Osteoblast (primary cell): Measurements from ENCODE around the gene DNAH11. TPM values are rescaled to one million over a fixed set of nuclear protein-coding genes. Genes with fewer than 3 reads are reported as not detected.

Experiments
- DNase-seq: peaks from one replicate; pipeline ENCODE4 v3.0.0; 2011; ENCODE audit warnings: low spot score, mixed read lengths; ENCODE audit not compliant: insufficient read length; ENCODE audit errors: missing footprints
- H2AFZ ChIP-seq: 2 replicates; pipeline ENCODE4 v1.6.0; 2011; ENCODE audit warnings: mild to moderate bottlenecking, low read length
- H3K27ac ChIP-seq: 2 replicates; pipeline ENCODE4 v1.5.1; 2011; ENCODE audit warnings: mild to moderate bottlenecking, low read depth, low read length, moderate library complexity
- H3K27me3 ChIP-seq: 2 replicates; pipeline ENCODE4 v1.6.0; 2012; ENCODE audit warnings: mild to moderate bottlenecking, control low read depth, inconsistent platforms, low read length, moderate library complexity; ENCODE audit not compliant: insufficient read depth
- H3K36me3 ChIP-seq: 2 replicates; pipeline ENCODE4 v1.5.1; 2011; ENCODE audit warnings: mild to moderate bottlenecking, low read length, control low read depth, moderate library complexity; ENCODE audit not compliant: insufficient read depth
- H3K4me1 ChIP-seq: 2 replicates; pipeline ENCODE4 v1.5.1; 2011; ENCODE audit warnings: mild to moderate bottlenecking, low read length, control low read depth, moderate library complexity; ENCODE audit not compliant: insufficient read depth
- H3K4me2 ChIP-seq: 2 replicates; pipeline ENCODE4 v1.6.0; 2011; ENCODE audit warnings: mild to moderate bottlenecking, low read length; ENCODE audit not compliant: insufficient read depth
- H3K4me3 ChIP-seq: fragments of 200-600 bp; sonication (generic); 3 replicates; pipeline ENCODE4 v1.5.1; 2012; ENCODE audit warnings: mild to moderate bottlenecking, low read length, inconsistent platforms; ENCODE audit not compliant: insufficient read depth
- H3K79me2 ChIP-seq: 2 replicates; pipeline ENCODE4 v1.6.0; 2012; ENCODE audit warnings: mild to moderate bottlenecking, low read length, control low read depth, inconsistent platforms; ENCODE audit not compliant: insufficient read depth
- H3K9me3 ChIP-seq: 2 replicates; pipeline ENCODE4 v1.5.1; 2011; ENCODE audit warnings: low read depth, low read length, control low read depth
- H4K20me1 ChIP-seq: 2 replicates; pipeline ENCODE4 v1.6.0; 2012; ENCODE audit warnings: mild to moderate bottlenecking, low read length, control low read depth; ENCODE audit not compliant: insufficient read depth
- total RNA-seq: library from RNA; depleted of rRNA; stranded (reverse); fragments of >200 nt; gene quantifications from 2 replicates; pipeline ENCODE4 v1.2.3, GENCODE V29; 2012
- TF ChIP-seq, protein P1 (sequence below): IDR thresholded peaks from 2 replicates; pipeline ENCODE4 v1.5.1; 2011; ENCODE audit warnings: mild to moderate bottlenecking, low read depth, low read length, moderate library complexity; ENCODE audit errors: extremely low read depth

Gene DNAH11
- total RNA-seq, 1 donor, result 1.1 TPM

- Histone ChIP-seq H3K36me3 (no peaks in the 10 kb centered on the region), H3K4me2 (no peak overlapping the region), H3K4me1 (no peaks in the 10 kb centered on the region), H3K27me3 (no peaks in the 10 kb centered on the region), H3K9me3 (peaks cover 2% of the 10 kb centered on the region), H3K79me2 (no peaks in the 10 kb centered on the region), H2AFZ (no peak overlapping the region), H3K27ac (no peak overlapping the region), H3K4me3 (no peak overlapping the region), H4K20me1 (no peaks in the 10 kb centered on the region)
- TF ChIP-seq, protein P1, sequence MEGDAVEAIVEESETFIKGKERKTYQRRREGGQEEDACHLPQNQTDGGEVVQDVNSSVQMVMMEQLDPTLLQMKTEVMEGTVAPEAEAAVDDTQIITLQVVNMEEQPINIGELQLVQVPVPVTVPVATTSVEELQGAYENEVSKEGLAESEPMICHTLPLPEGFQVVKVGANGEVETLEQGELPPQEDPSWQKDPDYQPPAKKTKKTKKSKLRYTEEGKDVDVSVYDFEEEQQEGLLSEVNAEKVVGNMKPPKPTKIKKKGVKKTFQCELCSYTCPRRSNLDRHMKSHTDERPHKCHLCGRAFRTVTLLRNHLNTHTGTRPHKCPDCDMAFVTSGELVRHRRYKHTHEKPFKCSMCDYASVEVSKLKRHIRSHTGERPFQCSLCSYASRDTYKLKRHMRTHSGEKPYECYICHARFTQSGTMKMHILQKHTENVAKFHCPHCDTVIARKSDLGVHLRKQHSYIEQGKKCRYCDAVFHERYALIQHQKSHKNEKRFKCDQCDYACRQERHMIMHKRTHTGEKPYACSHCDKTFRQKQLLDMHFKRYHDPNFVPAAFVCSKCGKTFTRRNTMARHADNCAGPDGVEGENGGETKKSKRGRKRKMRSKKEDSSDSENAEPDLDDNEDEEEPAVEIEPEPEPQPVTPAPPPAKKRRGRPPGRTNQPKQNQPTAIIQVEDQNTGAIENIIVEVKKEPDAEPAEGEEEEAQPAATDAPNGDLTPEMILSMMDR, result no peak
- DNase-seq, result no peak
Observed at GRCh38 chr7:21708096-21708495, 165.3 kb downstream of the DNAH11 start.

DNA sequence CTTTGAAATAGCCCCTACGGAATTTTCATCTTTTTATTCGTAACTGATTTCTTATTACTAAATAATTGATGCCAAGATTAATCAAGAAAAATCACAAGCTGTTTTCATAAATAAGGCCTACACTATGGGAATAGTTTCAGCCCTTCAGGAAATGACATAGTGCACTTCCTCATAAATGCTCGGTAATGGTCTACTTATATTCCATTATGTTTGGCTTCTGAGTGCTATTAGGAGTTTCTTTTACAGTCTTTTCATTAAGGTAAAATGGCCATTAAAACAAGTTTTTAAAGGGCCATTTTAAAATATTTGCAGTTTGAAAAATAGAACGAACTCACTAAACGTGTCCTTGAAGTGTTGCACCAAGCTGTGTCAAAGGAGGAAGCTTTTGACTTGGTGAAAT lies 174.5 kb downstream of the DNAH11 start:
- H3K9me3 ChIP-seq, result no peaks in the 10 kb centered on the region
- H3K4me3 ChIP-seq, result no peak overlapping the region
- TF ChIP-seq, protein P1, result no peak
- H3K4me1 ChIP-seq, result no peaks in the 10 kb centered on the region
- no peaks in the 10 kb centered on the region for H3K27me3 ChIP-seq
- no peak overlapping the region for H2AFZ ChIP-seq
- no peak overlapping the region for H3K27ac ChIP-seq
- DNase-seq, result peak; percentile 66
- no peaks in the 10 kb centered on the region for H4K20me1 ChIP-seq
- H3K36me3 ChIP-seq, result no peaks in the 10 kb centered on the region
- H3K79me2 ChIP-seq, result no peaks in the 10 kb centered on the region
- H3K4me2 ChIP-seq, result no peak overlapping the region

DNA sequence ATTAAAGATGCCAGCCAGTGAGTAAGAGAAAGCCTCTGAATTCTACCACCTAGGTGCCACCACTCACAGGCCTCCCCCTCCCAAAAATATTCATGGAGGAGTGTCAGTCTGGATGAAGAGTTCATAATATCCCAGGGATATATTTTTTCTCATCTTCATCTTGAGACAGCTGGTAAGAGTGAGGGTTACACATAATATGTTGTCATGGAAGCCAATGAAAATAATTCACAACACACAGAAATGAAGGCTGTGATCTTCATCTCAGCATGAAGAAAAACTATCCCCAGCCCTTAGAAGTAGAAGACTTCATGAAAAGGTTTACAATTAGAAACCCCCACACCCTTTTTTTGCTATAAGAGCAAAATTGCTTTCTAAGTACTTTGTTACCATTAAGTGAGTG lies 175.6 kb downstream of the DNAH11 start:
- H3K9me3 ChIP-seq, result no peaks in the 10 kb centered on the region
- no peak overlapping the region for H3K27ac ChIP-seq
- no peak overlapping the region for H3K4me3 ChIP-seq
- H3K4me1 ChIP-seq, result no peaks in the 10 kb centered on the region
- no peaks in the 10 kb centered on the region for H3K27me3 ChIP-seq
- H3K36me3 ChIP-seq, result no peaks in the 10 kb centered on the region
- DNase-seq, result no peak
- no peak overlapping the region for H2AFZ ChIP-seq
- no peaks in the 10 kb centered on the region for H3K79me2 ChIP-seq
- no peak overlapping the region for H3K4me2 ChIP-seq
- no peaks in the 10 kb centered on the region for H4K20me1 ChIP-seq
- TF ChIP-seq, protein P1, result no peak

- no peak overlapping the region for H3K27ac ChIP-seq
- H3K9me3 ChIP-seq, result no peaks in the 10 kb centered on the region
- DNase-seq, result no peak
- H4K20me1 ChIP-seq, result no peaks in the 10 kb centered on the region
- no peak overlapping the region for H3K4me3 ChIP-seq
- no peaks in the 10 kb centered on the region for H3K27me3 ChIP-seq
- no peak overlapping the region for H2AFZ ChIP-seq
- TF ChIP-seq, protein P1, result no peak
- no peaks in the 10 kb centered on the region for H3K36me3 ChIP-seq
- H3K79me2 ChIP-seq, result no peaks in the 10 kb centered on the region
- no peaks in the 10 kb centered on the region for H3K4me1 ChIP-seq
- no peak overlapping the region for H3K4me2 ChIP-seq
Observed at GRCh38 chr7:21719846-21720245, 177.0 kb downstream of the DNAH11 start.
